WTC11 (cell line): Measurements from ENCODE around the gene METTL6. TPM values are rescaled to one million over a fixed set of nuclear protein-coding genes. Genes with fewer than 3 reads are reported as not detected.

ENCODE experiments used
- KAT7 ChIP-seq: sonication (generic); formaldehyde crosslinking; IDR thresholded peaks from 2 replicates; pipeline ENCODE4 v1.8.1; 2023; ENCODE audit warnings: missing genetic modification reagents, mild to moderate bottlenecking, borderline replicate concordance
- ZNF512 ChIP-seq: sonication (generic); formaldehyde crosslinking; IDR thresholded peaks from 2 replicates; pipeline ENCODE4 v1.8.1; 2022; ENCODE audit warnings: missing genetic modification reagents, borderline replicate concordance
- total RNA-seq: library from RNA; stranded (reverse); gene quantifications from 3 replicates; pipeline ENCODE4 v1.2.3, GENCODE V29; 2021
- TF ChIP-seq, protein P1 (sequence below): fragments of 250-450 bp; sonication (Bioruptor Pico); IDR thresholded peaks from 2 replicates; pipeline ENCODE4 v1.9.0; 2021; ENCODE audit warnings: mild to moderate bottlenecking, borderline replicate concordance
- TF ChIP-seq, protein P2 (sequence below): fragments of 250-450 bp; sonication (Bioruptor Pico); IDR thresholded peaks from 2 replicates; pipeline ENCODE4 v1.9.0; 2021; ENCODE audit warnings: moderate library complexity, mild to moderate bottlenecking, inconsistent platforms, borderline replicate concordance

METTL6 gene
- total RNA-seq, 1 experiment from 2014 or later: 13.7 TPM

DNA sequence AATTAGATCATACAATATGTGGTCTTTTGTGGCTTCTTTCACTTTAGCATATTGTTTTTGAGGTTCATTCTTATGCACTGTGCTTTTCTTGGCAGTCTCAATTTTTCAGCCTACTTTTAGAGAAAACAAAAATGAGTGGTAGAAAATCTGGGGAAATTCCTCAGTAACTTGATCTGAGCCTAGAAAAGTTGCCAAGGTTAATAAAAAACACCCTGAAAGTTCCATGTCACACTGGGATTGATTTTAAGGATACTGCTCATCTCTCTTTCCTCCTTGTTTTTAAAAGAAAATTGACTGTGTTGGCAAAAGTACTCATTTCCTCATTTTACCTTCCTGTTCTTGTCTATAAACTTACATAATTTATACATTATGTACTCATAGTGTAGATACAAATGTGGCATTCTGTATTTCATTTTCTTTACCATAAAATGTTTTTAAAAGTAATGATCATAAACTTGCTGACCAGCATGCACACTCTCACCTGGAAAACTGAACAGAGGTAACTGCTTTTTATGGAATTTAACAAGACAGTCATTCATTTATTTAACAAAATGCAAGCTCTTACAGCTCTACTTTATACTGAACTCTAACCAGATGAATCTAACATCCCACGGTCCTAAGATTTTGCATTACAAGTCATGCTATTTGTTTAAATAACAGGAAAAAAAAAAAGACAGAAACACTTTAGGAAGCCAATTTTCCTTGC, 66.4 kb downstream of the METTL6 start (continued):
- TF ChIP-seq, protein P1, sequence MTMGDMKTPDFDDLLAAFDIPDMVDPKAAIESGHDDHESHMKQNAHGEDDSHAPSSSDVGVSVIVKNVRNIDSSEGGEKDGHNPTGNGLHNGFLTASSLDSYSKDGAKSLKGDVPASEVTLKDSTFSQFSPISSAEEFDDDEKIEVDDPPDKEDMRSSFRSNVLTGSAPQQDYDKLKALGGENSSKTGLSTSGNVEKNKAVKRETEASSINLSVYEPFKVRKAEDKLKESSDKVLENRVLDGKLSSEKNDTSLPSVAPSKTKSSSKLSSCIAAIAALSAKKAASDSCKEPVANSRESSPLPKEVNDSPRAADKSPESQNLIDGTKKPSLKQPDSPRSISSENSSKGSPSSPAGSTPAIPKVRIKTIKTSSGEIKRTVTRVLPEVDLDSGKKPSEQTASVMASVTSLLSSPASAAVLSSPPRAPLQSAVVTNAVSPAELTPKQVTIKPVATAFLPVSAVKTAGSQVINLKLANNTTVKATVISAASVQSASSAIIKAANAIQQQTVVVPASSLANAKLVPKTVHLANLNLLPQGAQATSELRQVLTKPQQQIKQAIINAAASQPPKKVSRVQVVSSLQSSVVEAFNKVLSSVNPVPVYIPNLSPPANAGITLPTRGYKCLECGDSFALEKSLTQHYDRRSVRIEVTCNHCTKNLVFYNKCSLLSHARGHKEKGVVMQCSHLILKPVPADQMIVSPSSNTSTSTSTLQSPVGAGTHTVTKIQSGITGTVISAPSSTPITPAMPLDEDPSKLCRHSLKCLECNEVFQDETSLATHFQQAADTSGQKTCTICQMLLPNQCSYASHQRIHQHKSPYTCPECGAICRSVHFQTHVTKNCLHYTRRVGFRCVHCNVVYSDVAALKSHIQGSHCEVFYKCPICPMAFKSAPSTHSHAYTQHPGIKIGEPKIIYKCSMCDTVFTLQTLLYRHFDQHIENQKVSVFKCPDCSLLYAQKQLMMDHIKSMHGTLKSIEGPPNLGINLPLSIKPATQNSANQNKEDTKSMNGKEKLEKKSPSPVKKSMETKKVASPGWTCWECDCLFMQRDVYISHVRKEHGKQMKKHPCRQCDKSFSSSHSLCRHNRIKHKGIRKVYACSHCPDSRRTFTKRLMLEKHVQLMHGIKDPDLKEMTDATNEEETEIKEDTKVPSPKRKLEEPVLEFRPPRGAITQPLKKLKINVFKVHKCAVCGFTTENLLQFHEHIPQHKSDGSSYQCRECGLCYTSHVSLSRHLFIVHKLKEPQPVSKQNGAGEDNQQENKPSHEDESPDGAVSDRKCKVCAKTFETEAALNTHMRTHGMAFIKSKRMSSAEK (CRISPR knock-in tag): no peak
- TF ChIP-seq KAT7 (CRISPR knock-in tag) (no peak), ZNF512 (no peak)
- TF ChIP-seq, protein P2, sequence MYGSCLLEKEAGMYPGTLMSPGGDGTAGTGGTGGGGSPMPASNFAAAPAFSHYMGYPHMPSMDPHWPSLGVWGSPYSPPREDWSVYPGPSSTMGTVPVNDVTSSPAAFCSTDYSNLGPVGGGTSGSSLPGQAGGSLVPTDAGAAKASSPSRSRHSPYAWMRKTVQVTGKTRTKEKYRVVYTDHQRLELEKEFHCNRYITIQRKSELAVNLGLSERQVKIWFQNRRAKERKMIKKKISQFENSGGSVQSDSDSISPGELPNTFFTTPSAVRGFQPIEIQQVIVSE (CRISPR knock-in tag): no peak

Other genes starting within 250 kb of the METTL6 start
- 16.8 to 20.3 TPM (median 17.9 TPM) in 3 replicates for gene CAPN7, start 221.3 kb downstream of the METTL6 start, total RNA-seq
- gene SH3BP5, start 95.0 kb downstream of the METTL6 start, total RNA-seq: 5.1 to 7.2 TPM (median 5.9 TPM) in 3 replicates
- gene EAF1, start 54 bp upstream of the METTL6 start, total RNA-seq: 23.9 to 26.1 TPM (median 25.4 TPM) in 3 replicates
- 1.2 to 2.2 TPM (median 1.8 TPM) in 3 replicates for gene COLQ, start 94.2 kb upstream of the METTL6 start, total RNA-seq
- gene HACL1, start 174.0 kb upstream of the METTL6 start, total RNA-seq: 40.0 to 44.9 TPM (median 42.4 TPM) in 3 replicates
- gene BTD, start 174.2 kb upstream of the METTL6 start, total RNA-seq: 18.5 to 23.7 TPM (median 21.0 TPM) in 3 replicates